Breast epithelium (tissue), 3 donors: ENCODE measurements around the gene TADA2B.

Experiments
- CTCF ChIP-seq, 3 donors: fragments of 450-650 bp; IDR thresholded peaks; one replicate each; pipeline ENCODE4 v1.5.1; 2016 to 2017; ENCODE audit warnings: antibody characterized with exemption in 3 of 3, mild to moderate bottlenecking in 3 of 3, moderate library complexity in 3 of 3
- POLR2A ChIP-seq: fragments of 450-650 bp; IDR thresholded peaks from one replicate; pipeline ENCODE4 v1.6.1; 2016; ENCODE audit warnings: antibody characterized with exemption, mild to moderate bottlenecking, moderate library complexity
- POLR2AphosphoS5 ChIP-seq, 3 donors: sonication (generic); formaldehyde crosslinking; IDR thresholded peaks; one replicate each; pipeline ENCODE4 v1.6.1; 2017; ENCODE audit warnings: antibody characterized with exemption in 3 of 3

GRCh38 chr4:7060346-7061150 lies 17.4 kb downstream of the TADA2B start:
- no peak for TF ChIP-seq POLR2A
- no peak for TF ChIP-seq CTCF (IDR thresholded peaks at IDR 0.05)
- TF ChIP-seq POLR2AphosphoS5 (IDR thresholded peaks at IDR 0.05), result no peak
